PC-9 (cell line): ENCODE data around the gene SLITRK5. TPM values are rescaled to one million over a fixed set of nuclear protein-coding genes. Genes with fewer than 3 reads are reported as not detected.

Experiments
- BruUV-seq: library from RNA; stranded (reverse); fragments of 400-500 nt; replicated peaks from 2 replicates; lab custom pipeline; 2021; lab: Mats Ljungman, UMichigan
- CTCF ChIA-PET: fragments of 300-600 bp; sonication (Branson Sonifier 250); formaldehyde crosslinking; loops from one replicate; lab custom pipeline; 2022; ENCODE audit warnings: antibody characterized with exemption; lab: Charles Lee
- POLR2A ChIA-PET: fragments of 300-600 bp; sonication (Branson Sonifier 250); formaldehyde crosslinking; loops from one replicate; lab custom pipeline; 2022; ENCODE audit warnings: antibody characterized with exemption; ENCODE audit not compliant: unreplicated experiment; lab: Charles Lee
- DNase-seq, 2 experiments: peaks; one replicate each; pipeline versions ENCODE4 v3.0.0 to v3.0.0-alpha.2; 2015 to 2022; ENCODE audit warnings: mixed read lengths in 1 of 2
- H2AFZ ChIP-seq: fragments of 200-600 bp; sonication (generic); 2 replicates; pipeline ENCODE4 v1.8.1; 2017; ENCODE audit warnings: antibody characterized with exemption
- H3F3A ChIP-seq: fragments of 200-600 bp; sonication (generic); 2 replicates; pipeline ENCODE4 v1.8.1; 2017; ENCODE audit warnings: antibody characterized with exemption, mild to moderate bottlenecking, low read depth; ENCODE audit not compliant: insufficient read depth
- H3K27ac ChIP-seq: fragments of 200-600 bp; sonication (generic); 2 replicates; pipeline ENCODE4 v1.6.1; 2016; ENCODE audit warnings: mixed run types
- H3K27me3 ChIP-seq: fragments of 200-600 bp; sonication (generic); 2 replicates; pipeline ENCODE4 v1.6.1; 2016; ENCODE audit warnings: low read depth, mixed run types; ENCODE audit not compliant: insufficient read depth
- H3K36me3 ChIP-seq: fragments of 200-600 bp; sonication (generic); 2 replicates; pipeline ENCODE4 v1.6.1; 2016; ENCODE audit warnings: low read depth, mixed run types
- H3K4me1 ChIP-seq: fragments of 200-600 bp; sonication (generic); replicated peaks from 2 replicates; pipeline ENCODE4 v1.6.1; 2016; ENCODE audit warnings: mixed run types; ENCODE audit not compliant: insufficient read depth
- H3K4me2 ChIP-seq: fragments of 200-600 bp; sonication (generic); 2 replicates; pipeline ENCODE4 v1.6.1; 2017; ENCODE audit warnings: mixed run types
- H3K4me3 ChIP-seq: fragments of 200-600 bp; sonication (generic); 2 replicates; pipeline ENCODE4 v1.6.1; 2016; ENCODE audit warnings: mixed run types
- H3K79me2 ChIP-seq: fragments of 200-600 bp; sonication (generic); 2 replicates; pipeline ENCODE4 v1.6.1; 2017; ENCODE audit warnings: low read depth, mixed run types
- H3K9me2 ChIP-seq: fragments of 200-600 bp; sonication (generic); 2 replicates; pipeline ENCODE4 v1.8.1; 2017; ENCODE audit warnings: mild to moderate bottlenecking; ENCODE audit not compliant: insufficient read depth
- H3K9me3 ChIP-seq: fragments of 200-600 bp; sonication (generic); 2 replicates; pipeline ENCODE4 v1.8.1; 2016; ENCODE audit warnings: low read depth; ENCODE audit not compliant: insufficient read depth
- H4K20me1 ChIP-seq: fragments of 200-600 bp; sonication (generic); 2 replicates; pipeline ENCODE4 v1.8.1; 2017; ENCODE audit not compliant: insufficient read depth
- EZH2 ChIP-seq: fragments of 200-600 bp; sonication (generic); IDR thresholded peaks from 2 replicates; pipeline ENCODE4 v1.8.0; 2017; ENCODE audit warnings: antibody characterized with exemption, low read depth
- intact Hi-C: fragments of 100-400 bp; cut with micrococcal nuclease; formaldehyde crosslinking; loops from one replicate; pipeline ENCODE4 v1.10.0; 2022; ENCODE audit not compliant: unreplicated experiment
- total RNA-seq: library from RNA; stranded (reverse); gene quantifications from 2 replicates; pipeline ENCODE4 v1.2.3, GENCODE V29; 2021
- TF ChIP-seq, protein P1 (sequence below): fragments of 200-600 bp; sonication (generic); conservative IDR thresholded peaks from 2 replicates; pipeline ENCODE4 v1.6.1; 2017; ENCODE audit warnings: mixed run types, antibody characterized with exemption, mild to moderate bottlenecking, moderate library complexity

SLITRK5 gene
- total RNA-seq, 1 experiment from 2014 or later, result 0.20 TPM

DNA sequence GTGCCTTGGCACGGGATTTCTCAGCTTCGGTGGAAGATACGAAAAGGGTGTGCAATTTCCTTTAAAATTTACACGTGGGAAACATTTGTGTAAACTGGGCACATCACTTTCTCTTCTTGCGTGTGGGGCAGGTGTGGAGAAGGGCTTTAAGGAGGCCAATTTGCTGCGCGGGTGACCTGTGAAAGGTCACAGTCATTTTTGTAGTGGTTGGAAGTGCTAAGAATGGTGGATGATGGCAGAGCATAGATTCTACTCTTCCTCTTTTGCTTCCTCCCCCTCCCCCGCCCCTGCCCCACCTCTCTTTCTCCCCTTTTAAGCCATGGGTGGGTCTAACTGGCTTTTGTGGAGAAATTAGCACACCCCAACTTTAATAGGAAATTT lies 7.2 kb downstream of the SLITRK5 start:
- POLR2A ChIA-PET, result no interaction called here
- CTCF ChIA-PET, result no interaction called here
- Histone ChIP-seq H3F3A (no peaks in the 10 kb centered on the region), H2AFZ (no peak overlapping the region), H3K36me3 (no peaks in the 10 kb centered on the region), H3K27me3 (no peaks in the 10 kb centered on the region), H3K27ac (no peak overlapping the region), H3K4me2 (no peak overlapping the region), H3K4me1 (peaks cover 4% of the 10 kb centered on the region; the same call in 1 of the 2 replicates), H3K79me2 (no peaks in the 10 kb centered on the region), H3K4me3 (no peak overlapping the region), H3K9me2 (no peaks in the 10 kb centered on the region), H3K9me3 (no peaks in the 10 kb centered on the region), H4K20me1 (no peaks in the 10 kb centered on the region)
- no TSS peak for BruUV-seq
- no peak for DNase-seq
- TF ChIP-seq, protein P1, sequence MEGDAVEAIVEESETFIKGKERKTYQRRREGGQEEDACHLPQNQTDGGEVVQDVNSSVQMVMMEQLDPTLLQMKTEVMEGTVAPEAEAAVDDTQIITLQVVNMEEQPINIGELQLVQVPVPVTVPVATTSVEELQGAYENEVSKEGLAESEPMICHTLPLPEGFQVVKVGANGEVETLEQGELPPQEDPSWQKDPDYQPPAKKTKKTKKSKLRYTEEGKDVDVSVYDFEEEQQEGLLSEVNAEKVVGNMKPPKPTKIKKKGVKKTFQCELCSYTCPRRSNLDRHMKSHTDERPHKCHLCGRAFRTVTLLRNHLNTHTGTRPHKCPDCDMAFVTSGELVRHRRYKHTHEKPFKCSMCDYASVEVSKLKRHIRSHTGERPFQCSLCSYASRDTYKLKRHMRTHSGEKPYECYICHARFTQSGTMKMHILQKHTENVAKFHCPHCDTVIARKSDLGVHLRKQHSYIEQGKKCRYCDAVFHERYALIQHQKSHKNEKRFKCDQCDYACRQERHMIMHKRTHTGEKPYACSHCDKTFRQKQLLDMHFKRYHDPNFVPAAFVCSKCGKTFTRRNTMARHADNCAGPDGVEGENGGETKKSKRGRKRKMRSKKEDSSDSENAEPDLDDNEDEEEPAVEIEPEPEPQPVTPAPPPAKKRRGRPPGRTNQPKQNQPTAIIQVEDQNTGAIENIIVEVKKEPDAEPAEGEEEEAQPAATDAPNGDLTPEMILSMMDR, result no peak
- TF ChIP-seq EZH2, result no peak
- intact Hi-C loops, result loop anchor here (10.0 kb wide), 1 partner anchor 1704 kb away; no protein-coding TSS in a partner anchor

DNA sequence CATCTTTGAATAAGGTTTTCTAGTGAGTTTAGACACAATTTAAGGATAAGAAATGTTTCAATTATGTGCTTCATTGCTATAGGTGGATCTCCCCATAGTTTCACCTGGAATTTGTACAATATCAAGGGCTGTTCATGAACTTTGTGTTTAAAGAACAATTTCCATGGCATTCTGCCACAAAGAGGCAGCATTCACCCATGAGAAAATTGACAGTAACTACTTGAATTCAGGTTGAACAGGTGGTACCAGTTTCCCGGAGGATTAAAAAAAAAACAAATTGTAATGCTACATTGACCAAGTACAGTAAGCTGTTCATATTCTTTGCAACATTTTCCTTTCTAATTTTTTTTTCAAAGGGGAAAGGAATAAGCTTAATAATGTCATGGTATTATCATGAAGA lies 9.1 kb downstream of the SLITRK5 start:
- Histone ChIP-seq H3K36me3 (no peaks in the 10 kb centered on the region), H3K9me3 (no peaks in the 10 kb centered on the region), H3K4me1 (peaks cover 10% of the 10 kb centered on the region), H3F3A (no peaks in the 10 kb centered on the region), H3K4me2 (peak overlapping the region; percentile 21; the same call in 1 of the 2 replicates), H3K9me2 (no peaks in the 10 kb centered on the region), H3K79me2 (no peaks in the 10 kb centered on the region), H4K20me1 (no peaks in the 10 kb centered on the region), H3K27me3 (no peaks in the 10 kb centered on the region), H2AFZ (no peak overlapping the region), H3K27ac (no peak overlapping the region), H3K4me3 (no peak overlapping the region)
- no peak for TF ChIP-seq EZH2
- TF ChIP-seq, protein P1, result peak; percentile 52
- intact Hi-C loops, result loop anchor here (2.0 to 5.0 kb wide), 3 partner anchors 132 to 1387 kb away; no protein-coding TSS in a partner anchor
- ChIA-PET CTCF (interaction anchor here (0.6 kb wide), 1 partner anchor 130 kb away, joined by 4 read pairs; no protein-coding TSS in a partner anchor), POLR2A (no interaction called here)
- DNase-seq, result peak; percentile 38 to 79
- BruUV-seq, result no TSS peak

DNA sequence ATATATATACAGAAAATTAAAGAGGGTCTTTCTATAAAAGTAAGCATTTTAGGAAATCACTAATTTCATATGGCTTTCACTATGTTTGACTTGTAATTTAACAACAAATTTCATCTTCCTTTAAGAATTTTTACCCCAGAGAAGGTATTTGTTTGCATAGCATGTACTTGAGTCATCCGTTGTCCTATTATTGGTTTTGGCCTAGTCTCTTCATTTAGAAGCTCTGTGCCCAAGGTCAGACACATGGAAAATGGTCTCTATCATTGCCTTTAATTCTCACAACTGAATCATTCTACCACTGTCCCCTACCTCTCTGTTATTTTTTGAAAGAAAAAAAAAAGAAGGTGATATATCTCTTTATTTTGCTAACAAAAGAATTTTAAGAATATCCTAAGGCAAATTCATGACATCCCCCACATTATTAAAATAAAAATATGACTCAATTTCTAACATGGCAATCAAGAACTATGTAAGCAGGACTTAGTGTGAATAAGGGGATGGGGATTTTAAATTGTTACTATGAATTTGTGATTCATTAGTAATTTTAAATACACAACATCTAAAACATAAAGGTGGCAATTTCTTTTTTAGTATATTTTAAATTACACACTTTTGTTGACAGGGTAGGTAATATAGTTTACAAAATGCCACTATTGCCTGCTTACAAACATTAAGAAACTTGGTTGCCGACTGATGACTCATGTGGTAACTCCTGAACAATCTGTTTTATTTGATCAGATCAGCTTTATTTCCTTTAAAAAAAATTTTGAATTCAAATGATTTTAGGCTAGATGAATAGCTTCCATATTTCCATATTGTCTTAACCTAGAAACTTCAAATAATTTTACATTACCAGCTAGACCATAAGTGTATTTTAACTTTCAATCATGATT lies 13.9 kb downstream of the SLITRK5 start:
- H4K20me1 ChIP-seq, result no peaks in the 10 kb centered on the region
- no peak overlapping the region for H3K4me3 ChIP-seq
- H3K27ac ChIP-seq, result no peak overlapping the region
- POLR2A ChIA-PET, result no interaction called here
- no peaks in the 10 kb centered on the region for H3K27me3 ChIP-seq
- no peaks in the 10 kb centered on the region for H3F3A ChIP-seq
- DNase-seq, result peak in 1 of 2 experiments; percentile 39
- H3K4me2 ChIP-seq, result no peak overlapping the region
- H3K36me3 ChIP-seq, result no peaks in the 10 kb centered on the region
- intact Hi-C loops, result loop anchor here (5.0 kb wide), 2 partner anchors 127 to 312 kb away; no protein-coding TSS in a partner anchor
- no peaks in the 10 kb centered on the region for H3K79me2 ChIP-seq
- no peaks in the 10 kb centered on the region for H3K9me3 ChIP-seq
- no TSS peak for BruUV-seq
- peaks cover 8% of the 10 kb centered on the region for H3K4me1 ChIP-seq
- no peaks in the 10 kb centered on the region for H3K9me2 ChIP-seq
- CTCF ChIA-PET, result no interaction called here
- TF ChIP-seq, protein P1, result no peak
- no peak for TF ChIP-seq EZH2
- no peak overlapping the region for H2AFZ ChIP-seq
